ENCODE results near the gene NF2.
A peak's percentile ranks its signal among the peaks of the same experiment; 100 is the strongest.
"Not testable (repeated sequence)": the region's sequence is repeated elsewhere in the genome, so short reads cannot be mapped to it uniquely, and the experiment has no call there.

NF2 gene

DNA sequence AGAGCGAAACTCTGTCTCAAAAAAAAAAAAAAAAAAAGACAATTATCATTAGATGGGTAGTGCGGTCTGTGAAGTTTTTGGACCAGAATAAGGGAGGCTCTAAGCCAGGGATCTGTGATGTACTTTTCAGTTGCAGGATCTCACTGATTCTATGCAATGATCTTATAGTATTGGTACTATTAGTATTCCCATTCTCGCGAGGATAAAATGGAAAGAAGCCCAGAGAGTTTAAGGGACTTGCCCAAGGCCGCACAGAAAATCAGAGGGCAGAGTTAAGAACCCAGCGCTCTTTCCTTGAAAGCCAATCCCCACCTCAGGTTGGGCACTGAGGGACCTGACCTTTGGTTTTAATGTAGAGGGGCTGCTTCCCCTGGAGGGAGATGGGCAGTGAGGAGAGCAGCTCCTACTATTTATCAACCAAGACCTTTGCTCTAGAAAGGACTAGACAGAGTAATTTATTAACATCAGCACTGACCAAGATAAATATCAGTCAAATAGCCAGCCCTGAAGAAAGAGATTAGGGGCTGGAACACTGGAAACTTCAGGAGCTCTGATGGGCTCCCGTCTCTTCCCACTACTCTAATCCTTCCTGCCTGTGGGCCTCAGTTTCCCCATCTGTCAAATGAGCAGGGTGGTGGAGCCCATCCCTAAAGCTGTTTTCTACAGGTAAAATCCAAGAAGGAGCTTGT is 28.5 kb upstream of the NF2 start:
- no peak overlapping the region for H3K9ac ChIP-seq (ENCODE audit: low read depth, low read length)
- no peak overlapping the region for H3K27ac ChIP-seq (ENCODE audit: low read depth, low read length)
- peaks cover 4% of the 10 kb centered on the region for H3K4me1 ChIP-seq (ENCODE audit: control insufficient read depth, insufficient read depth, low read length)
- peaks cover 36% of the 10 kb centered on the region for H3K36me3 ChIP-seq (ENCODE audit: control insufficient read depth, insufficient read depth, low read length)
- no peaks in the 10 kb centered on the region for H3K9me3 ChIP-seq (ENCODE audit: control insufficient read depth, insufficient read depth, low read length)
- no peaks in the 10 kb centered on the region for H3K27me3 ChIP-seq (ENCODE audit: control insufficient read depth, insufficient read depth, low read length)
- no peak overlapping the region for H3K4me3 ChIP-seq (ENCODE audit: low read depth, low read length)

- H3K4me1 ChIP-seq (ENCODE audit: control insufficient read depth, insufficient read depth, low read length), result peaks cover 13% of the 10 kb centered on the region
- H3K9me3 ChIP-seq (ENCODE audit: control insufficient read depth, insufficient read depth, low read length), result no peaks in the 10 kb centered on the region
- no peak overlapping the region for H3K27ac ChIP-seq (ENCODE audit: low read depth, low read length)
- no peak overlapping the region for H3K9ac ChIP-seq (ENCODE audit: low read depth, low read length)
- no peak overlapping the region for H3K4me3 ChIP-seq (ENCODE audit: low read depth, low read length)
- H3K36me3 ChIP-seq (ENCODE audit: control insufficient read depth, insufficient read depth, low read length), result peaks cover 20% of the 10 kb centered on the region
- H3K27me3 ChIP-seq (ENCODE audit: control insufficient read depth, insufficient read depth, low read length), result no peaks in the 10 kb centered on the region
These were observed 24.8 kb upstream of the NF2 start for GRCh38 chr22:29578462-29579200.

DNA sequence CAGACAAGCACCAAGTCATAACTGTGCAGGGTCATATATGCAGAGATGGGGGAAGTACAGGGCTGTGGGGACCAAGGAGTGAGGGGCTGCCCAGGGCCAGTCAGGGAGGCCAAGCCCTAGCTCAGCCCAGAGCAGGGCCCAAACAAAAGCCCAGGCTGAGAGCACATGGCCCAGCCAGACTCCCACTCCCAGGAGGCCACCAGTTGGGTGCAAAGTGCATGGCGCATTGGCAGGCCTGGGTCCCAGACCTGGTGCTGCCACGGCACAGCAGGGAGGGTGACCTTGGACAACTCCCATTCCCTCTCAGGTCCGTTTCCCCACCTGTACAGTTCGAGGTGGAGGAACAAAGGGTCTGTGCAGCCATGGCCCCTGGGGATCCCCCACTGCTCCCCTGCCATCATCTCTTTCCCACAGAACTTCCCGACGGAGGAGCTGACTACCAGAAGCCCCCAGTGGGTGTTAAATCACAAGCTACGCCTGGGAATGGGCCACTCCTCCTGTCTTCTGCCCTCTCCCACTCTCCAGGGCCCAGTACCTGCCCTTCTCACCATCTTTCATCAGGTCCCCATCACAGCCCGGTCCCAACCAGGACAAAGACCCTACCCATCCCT is 23.1 kb upstream of the NF2 start:
- Histone ChIP-seq H3K27ac (ENCODE audit: low read depth, low read length) (peak overlapping the region; percentile 93), H3K27me3 (ENCODE audit: control insufficient read depth, insufficient read depth, low read length) (no peaks in the 10 kb centered on the region), H3K9ac (ENCODE audit: low read depth, low read length) (peak overlapping the region; percentile 93), H3K4me3 (ENCODE audit: low read depth, low read length) (peak overlapping the region; percentile 90), H3K9me3 (ENCODE audit: control insufficient read depth, insufficient read depth, low read length) (no peaks in the 10 kb centered on the region), H3K36me3 (ENCODE audit: control insufficient read depth, insufficient read depth, low read length) (peaks cover 14% of the 10 kb centered on the region), H3K4me1 (ENCODE audit: control insufficient read depth, insufficient read depth, low read length) (peaks cover 13% of the 10 kb centered on the region)

DNA sequence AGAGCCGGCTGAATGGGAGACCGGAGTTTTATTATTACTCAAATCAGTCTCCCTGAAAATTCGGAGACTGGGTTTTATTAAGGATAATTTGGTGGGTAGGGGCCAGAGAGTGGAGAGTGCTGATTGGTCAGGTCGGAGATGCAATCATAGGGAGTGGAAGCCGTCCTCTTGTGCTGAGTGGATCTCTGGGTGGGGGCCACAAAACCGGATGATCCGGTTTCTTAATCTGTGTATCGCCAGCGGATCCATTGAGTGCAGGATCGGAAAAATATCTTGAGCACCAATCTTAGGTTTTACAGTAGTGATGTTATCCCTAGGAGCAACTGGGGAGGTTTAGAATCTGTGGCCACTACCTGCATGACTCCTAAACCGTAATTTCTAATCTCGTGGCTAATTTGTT is 21.6 kb upstream of the NF2 start:
- no peak overlapping the region for H3K27ac ChIP-seq (ENCODE audit: low read depth, low read length)
- peaks cover 14% of the 10 kb centered on the region for H3K36me3 ChIP-seq (ENCODE audit: control insufficient read depth, insufficient read depth, low read length)
- H3K4me3 ChIP-seq (ENCODE audit: low read depth, low read length), result no peak overlapping the region
- peaks cover 13% of the 10 kb centered on the region for H3K4me1 ChIP-seq (ENCODE audit: control insufficient read depth, insufficient read depth, low read length)
- H3K9me3 ChIP-seq (ENCODE audit: control insufficient read depth, insufficient read depth, low read length), result no peaks in the 10 kb centered on the region
- H3K27me3 ChIP-seq (ENCODE audit: control insufficient read depth, insufficient read depth, low read length), result no peaks in the 10 kb centered on the region
- no peak overlapping the region for H3K9ac ChIP-seq (ENCODE audit: low read depth, low read length)

GRCh38 chr22:29584975-29585374 is 18.5 kb upstream of the NF2 start:
- peaks cover 9% of the 10 kb centered on the region for H3K4me1 ChIP-seq (ENCODE audit: control insufficient read depth, insufficient read depth, low read length)
- no peak overlapping the region for H3K4me3 ChIP-seq (ENCODE audit: low read depth, low read length)
- no peaks in the 10 kb centered on the region for H3K27me3 ChIP-seq (ENCODE audit: control insufficient read depth, insufficient read depth, low read length)

GRCh38 chr22:29586193-29586705 is 17.2 kb upstream of the NF2 start:
- not testable (repeated sequence) for H3K36me3 ChIP-seq (ENCODE audit: control insufficient read depth, insufficient read depth, low read length); H3K27ac ChIP-seq (ENCODE audit: low read depth, low read length); H3K4me1 ChIP-seq (ENCODE audit: control insufficient read depth, insufficient read depth, low read length); H3K9me3 ChIP-seq (ENCODE audit: control insufficient read depth, insufficient read depth, low read length); H3K27me3 ChIP-seq (ENCODE audit: control insufficient read depth, insufficient read depth, low read length); H3K9ac ChIP-seq (ENCODE audit: low read depth, low read length); H3K4me3 ChIP-seq (ENCODE audit: low read depth, low read length)

More at GRCh38 chr22:29584975-29585374, 18.5 kb upstream of the NF2 start:
- H3K9ac ChIP-seq (ENCODE audit: low read depth, low read length), result no peak overlapping the region
- H3K9me3 ChIP-seq (ENCODE audit: control insufficient read depth, insufficient read depth, low read length), result no peaks in the 10 kb centered on the region
- H3K36me3 ChIP-seq (ENCODE audit: control insufficient read depth, insufficient read depth, low read length), result no peaks in the 10 kb centered on the region
- H3K27ac ChIP-seq (ENCODE audit: low read depth, low read length), result no peak overlapping the region

DNA sequence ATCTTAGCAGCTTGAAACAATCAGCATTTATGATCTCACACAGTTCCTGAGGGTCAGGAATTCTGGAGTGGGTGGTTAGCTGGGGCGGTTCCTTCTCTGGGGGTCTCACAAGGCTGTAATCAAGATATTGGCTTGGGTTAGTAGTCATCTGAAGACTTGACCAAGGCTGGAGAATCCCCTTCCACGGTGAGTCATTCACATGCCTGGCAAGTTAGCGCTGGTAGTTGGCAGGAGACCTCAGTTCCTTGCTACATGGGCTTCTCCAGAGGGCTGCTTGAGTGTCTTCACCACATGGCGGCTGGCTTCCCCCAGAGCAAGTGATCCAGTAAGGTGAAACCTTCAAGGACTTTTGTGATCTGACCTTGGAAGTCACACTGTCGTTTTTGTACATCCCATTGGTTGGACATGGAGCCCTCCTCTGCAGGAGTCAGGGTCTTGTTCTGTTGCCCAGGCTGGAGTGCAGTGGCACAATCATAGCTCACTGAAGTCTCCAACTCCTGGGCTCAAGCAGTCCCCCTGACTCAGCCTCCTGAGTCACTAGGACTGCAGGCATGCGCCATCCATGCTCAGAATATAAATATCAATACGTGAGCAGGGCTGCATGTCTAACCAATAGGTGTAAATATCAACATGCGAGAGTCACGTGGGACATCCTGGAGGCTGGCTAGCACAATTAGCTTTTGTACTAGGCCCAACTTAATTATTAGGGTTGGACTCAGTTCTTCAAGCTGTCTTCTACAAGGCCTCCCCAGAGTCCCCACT is 15.3 kb upstream of the NF2 start:
- Histone ChIP-seq H3K4me3 (ENCODE audit: low read depth, low read length) (no peak overlapping the region), H3K27ac (ENCODE audit: low read depth, low read length) (no peak overlapping the region), H3K4me1 (ENCODE audit: control insufficient read depth, insufficient read depth, low read length) (no peaks in the 10 kb centered on the region), H3K9me3 (ENCODE audit: control insufficient read depth, insufficient read depth, low read length) (no peaks in the 10 kb centered on the region), H3K27me3 (ENCODE audit: control insufficient read depth, insufficient read depth, low read length) (no peaks in the 10 kb centered on the region), H3K9ac (ENCODE audit: low read depth, low read length) (no peak overlapping the region), H3K36me3 (ENCODE audit: control insufficient read depth, insufficient read depth, low read length) (no peaks in the 10 kb centered on the region)

GRCh38 chr22:29593923-29594322 is 9.5 kb upstream of the NF2 start:
- Histone ChIP-seq H3K4me1 (ENCODE audit: control insufficient read depth, insufficient read depth, low read length) (no peaks in the 10 kb centered on the region), H3K27me3 (ENCODE audit: control insufficient read depth, insufficient read depth, low read length) (no peaks in the 10 kb centered on the region), H3K27ac (ENCODE audit: low read depth, low read length) (no peak overlapping the region), H3K36me3 (ENCODE audit: control insufficient read depth, insufficient read depth, low read length) (no peaks in the 10 kb centered on the region), H3K9ac (ENCODE audit: low read depth, low read length) (no peak overlapping the region), H3K9me3 (ENCODE audit: control insufficient read depth, insufficient read depth, low read length) (no peaks in the 10 kb centered on the region), H3K4me3 (ENCODE audit: low read depth, low read length) (no peak overlapping the region)

GRCh38 chr22:29594447-29594846 is 9.0 kb upstream of the NF2 start:
- H3K9ac ChIP-seq (ENCODE audit: low read depth, low read length); H3K27me3 ChIP-seq (ENCODE audit: control insufficient read depth, insufficient read depth, low read length); H3K4me1 ChIP-seq (ENCODE audit: control insufficient read depth, insufficient read depth, low read length); H3K4me3 ChIP-seq (ENCODE audit: low read depth, low read length); H3K9me3 ChIP-seq (ENCODE audit: control insufficient read depth, insufficient read depth, low read length); H3K36me3 ChIP-seq (ENCODE audit: control insufficient read depth, insufficient read depth, low read length); H3K27ac ChIP-seq (ENCODE audit: low read depth, low read length): not testable (repeated sequence)

- no peak overlapping the region for H3K9ac ChIP-seq (ENCODE audit: low read depth, low read length)
- H3K36me3 ChIP-seq (ENCODE audit: control insufficient read depth, insufficient read depth, low read length), result no peaks in the 10 kb centered on the region
- no peak overlapping the region for H3K27ac ChIP-seq (ENCODE audit: low read depth, low read length)
- no peak overlapping the region for H3K4me3 ChIP-seq (ENCODE audit: low read depth, low read length)
- H3K9me3 ChIP-seq (ENCODE audit: control insufficient read depth, insufficient read depth, low read length), result no peaks in the 10 kb centered on the region
- H3K27me3 ChIP-seq (ENCODE audit: control insufficient read depth, insufficient read depth, low read length), result no peaks in the 10 kb centered on the region
- H3K4me1 ChIP-seq (ENCODE audit: control insufficient read depth, insufficient read depth, low read length), result no peaks in the 10 kb centered on the region
These were observed 7.0 kb upstream of the NF2 start for GRCh38 chr22:29596408-29596807.

Measured in HUES48 (cell line).